Right lobe of liver (tissue), 6 donors: ENCODE data around the gene SPATS2. TPM values are rescaled to one million over a fixed set of nuclear protein-coding genes. Genes with fewer than 3 reads are reported as not detected.
A peak's percentile ranks its signal among the peaks of the same experiment; 100 is the strongest.

Source experiments
- ATAC-seq, 4 donors: fragments of 200-7000 bp; cut with Tn5 transposase; one replicate each; pipeline ENCODE4 v1.9.1; 2020; ENCODE audit warnings: mild to moderate bottlenecking in 4 of 4, moderate library complexity in 4 of 4
- DNase-seq, 3 donors: peaks; one replicate each; pipeline ENCODE4 v3.0.0-alpha.2; 2020
- H3K27ac ChIP-seq, 3 donors: fragments of 200-600 bp; one replicate each; pipeline ENCODE4 v1.8.0; 2022
- H3K27me3 ChIP-seq, 2 donors: fragments of 200-600 bp; one replicate each; pipeline ENCODE4 v1.8.0; 2022
- H3K36me3 ChIP-seq, 4 donors: fragments of 200-600 bp; sonication (generic) in 1 of 4; one replicate each; pipeline versions ENCODE4 v1.5.1 to v1.8.0; 2017 to 2022; ENCODE audit warnings: control low read depth in 1 of 4
- H3K4me1 ChIP-seq, 4 donors: fragments of 200-600 bp; sonication (generic) in 1 of 4; one replicate each; pipeline versions ENCODE4 v1.5.1 to v1.8.0; 2017 to 2022; ENCODE audit warnings: control low read depth in 1 of 4
- H3K4me3 ChIP-seq, 3 donors: fragments of 200-600 bp; one replicate each; pipeline ENCODE4 v1.8.0; 2022
- H3K9me3 ChIP-seq, 4 donors: fragments of 200-600 bp; sonication (generic) in 1 of 4; one replicate each; pipeline versions ENCODE4 v1.5.1 to v1.8.0; 2017 to 2022; ENCODE audit warnings: control low read depth in 1 of 4
- CTCF ChIP-seq, 4 donors: fragments of 200-600 bp in 3 of 4; fragments of 450-650 bp in 1 of 4; IDR thresholded peaks; one replicate each; pipeline versions ENCODE4 v1.5.1 to v1.8.0; 2016 to 2022; ENCODE audit warnings: antibody characterized with exemption in 4 of 4, mild to moderate bottlenecking in 2 of 4
- POLR2A ChIP-seq: fragments of 450-650 bp; IDR thresholded peaks from one replicate; pipeline ENCODE4 v1.6.1; 2017; ENCODE audit warnings: antibody characterized with exemption, mild to moderate bottlenecking
- WGBS: methylation state at CpG from one replicate; pipeline ENCODE4 v1.1.6; 2018; ENCODE audit warnings: low coverage, low lambda C conversion rate; ENCODE audit not compliant: insufficient coverage; ENCODE audit errors: missing lambda C conversion rate; 5-methylcytosine and 5-hydroxymethylcytosine counted together
- intact Hi-C, 2 donors: fragments of 100-400 bp; cut with DNase I; formaldehyde crosslinking; loops; one replicate each; pipeline versions ENCODE4 v1.11.2 to v1.14.1; 2022
- total RNA-seq, 6 experiments: library from RNA; depleted of rRNA in 2 of 6; stranded (reverse); fragments of >200 nt in 2 of 6; fragmentation: NEBNext Ultra II Directional in 3 of 6; extraction: Animal tissue kit (Norgen Biotek cat#: 25700) in 3 of 6; gene quantifications; one replicate each; pipeline versions ENCODE4 v1.1.0 to v1.2.4, GENCODE V29; 2016 to 2023
- donor health status: DM: no; HTN: yes; CAD: no.
- donor health status: DM: no; HTN: no; CAD: no.
- donor health status: DM: no; HTN: no; CAD: no.
- donor health status: DM: no; HTN: yes; CAD: no.
- donor health status: DM: no; HTN: yes; CAD: no.

SPATS2 gene
- total RNA-seq, 6 experiments from 2014 or later: 3.2 to 6.1 (median 4.4) TPM

DNA sequence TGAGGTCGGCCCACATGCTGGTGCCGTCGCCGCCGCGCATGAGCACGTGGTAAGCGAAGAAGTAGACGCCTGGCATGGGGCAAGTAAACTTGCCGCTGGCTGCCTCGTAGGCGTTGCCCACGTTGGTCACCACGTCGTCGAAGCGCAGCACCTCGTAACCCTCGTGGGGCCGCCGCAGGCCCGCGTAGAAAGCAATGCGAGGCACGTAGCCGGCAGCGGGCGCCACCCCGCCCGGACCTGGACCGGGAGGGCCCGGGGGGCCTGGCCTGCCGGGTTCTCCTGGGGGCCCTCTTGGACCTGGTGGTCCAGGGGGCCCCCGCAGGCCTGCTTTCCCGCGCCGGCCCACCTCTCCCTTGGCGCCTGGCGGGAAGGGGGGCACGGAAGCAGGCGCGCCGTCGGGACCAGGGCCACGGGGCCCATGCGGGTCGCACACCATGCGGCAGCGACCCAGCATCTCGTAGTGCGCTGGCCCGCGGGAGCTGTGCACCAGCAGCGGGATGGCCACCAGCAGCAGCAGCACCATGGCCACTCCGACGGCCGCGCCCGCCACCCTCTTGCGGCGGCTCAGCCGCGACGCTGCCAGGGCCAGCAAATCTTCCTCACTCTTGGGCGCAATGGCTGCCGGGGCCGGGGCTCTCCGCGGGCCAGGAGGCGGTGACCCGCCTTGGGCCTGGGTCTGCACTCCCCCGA, 31.2 kb upstream of the SPATS2 start:
- Histone ChIP-seq H3K9me3 (no peaks in the 10 kb centered on the region), H3K36me3 (no peaks in the 10 kb centered on the region), H3K4me1 (peaks cover 0 to 7% (median 0%) of the 10 kb centered on the region in 4 donors), H3K27ac (no peak overlapping the region), H3K4me3 (no peak overlapping the region), H3K27me3 (peaks cover 0 to 21% of the 10 kb centered on the region in 2 donors)
- TF ChIP-seq POLR2A (no peak), CTCF (IDR thresholded peaks at IDR 0.05) (no peak)
- no peak for ATAC-seq
- no CpG with 5 or more reads among the region's 72 CpGs for WGBS
- intact Hi-C loops: loop anchor here in 1 of 2 donors (10.0 kb wide), 1 partner anchor 179 kb away; no protein-coding TSS in a partner anchor
- no peak for DNase-seq

DNA sequence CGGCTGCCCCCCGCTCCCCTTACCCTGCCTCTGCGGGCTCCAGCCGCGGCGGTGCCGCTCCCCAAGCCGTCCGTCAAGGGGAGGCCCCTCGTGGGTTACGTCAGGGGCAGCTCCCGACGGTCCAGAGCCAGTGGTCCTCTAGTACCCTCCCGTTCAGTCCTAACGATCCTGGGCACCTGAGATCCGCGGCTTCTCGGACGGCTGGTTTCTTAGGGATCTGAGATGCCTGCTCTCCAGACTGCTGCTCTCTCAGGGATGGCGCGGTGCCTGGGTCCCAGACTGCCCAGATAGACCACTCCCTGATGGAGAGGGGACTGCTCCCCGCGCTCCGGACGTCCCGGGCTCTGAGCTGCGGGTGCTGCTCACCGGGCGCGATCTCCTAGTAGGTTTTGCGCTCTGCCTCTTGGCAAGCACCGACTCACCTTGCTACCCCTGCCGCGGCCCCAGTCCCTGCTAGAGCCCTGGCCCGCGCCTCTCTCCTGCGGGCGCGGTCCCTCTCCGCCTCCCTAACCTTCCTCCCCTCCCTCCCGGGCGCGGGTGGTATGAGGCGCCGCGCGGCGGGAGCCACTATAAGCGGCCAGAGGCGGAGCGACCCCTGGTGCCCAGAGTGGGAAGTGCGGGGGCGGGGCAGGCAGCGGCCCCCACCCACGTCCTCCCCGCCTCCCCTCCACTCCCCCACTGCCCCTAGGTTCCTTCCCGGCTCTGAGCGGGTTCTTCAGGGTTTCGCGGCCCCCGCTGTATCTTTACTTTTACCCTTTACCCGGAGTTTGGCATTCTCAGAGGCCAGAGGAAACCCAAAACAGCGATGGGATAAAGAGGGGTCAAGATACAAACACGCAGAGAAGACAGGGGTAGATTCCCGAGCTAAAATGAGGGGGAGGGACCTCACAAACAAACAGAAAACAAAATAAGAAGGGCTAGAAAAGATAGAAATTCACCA, 30.3 kb upstream of the SPATS2 start, which contains the start of gene C1QL4:
TSS of gene C1QL4 (minus strand) at position 544 of the 940 bp plus-strand sequence. CDS start 711 bp downstream, outside the sequence.
- intact Hi-C loops: loop anchor here in 1 of 2 donors (10.0 kb wide), 1 partner anchor 178 kb away; no protein-coding TSS in a partner anchor

GRCh38 chr12:49338830-49339463, 28.3 kb upstream of the SPATS2 start:
- TF ChIP-seq POLR2A: no peak
- TF ChIP-seq CTCF (IDR thresholded peaks at IDR 0.05): no peak
- intact Hi-C loops: loop anchor here in 1 of 2 donors (10.0 kb wide), 1 partner anchor 176 kb away; no protein-coding TSS in a partner anchor
- no peak overlapping the region for H3K27ac ChIP-seq
- ATAC-seq (no peak), DNase-seq (peak in 1 of 3 donors; percentile 23)
- H3K9me3 ChIP-seq: no peaks in the 10 kb centered on the region
- H3K4me1 ChIP-seq: peaks cover 0 to 19% (median 7%) of the 10 kb centered on the region in 4 donors
- H3K4me3 ChIP-seq: no peak overlapping the region
- WGBS: 60% methylated on average over 2 of the region's 6 CpGs
- H3K27me3 ChIP-seq: peaks cover 0 to 16% of the 10 kb centered on the region in 2 donors
- H3K36me3 ChIP-seq: no peaks in the 10 kb centered on the region

More for the DNA sequence above, 30.3 kb upstream of the SPATS2 start, which contains the start of gene C1QL4:
- peaks cover 0 to 21% of the 10 kb centered on the region in 2 donors for H3K27me3 ChIP-seq
- peak; percentile 92 to 98 (median 95) for ATAC-seq
- no peak within 1 kb of the TSS for H3K27ac ChIP-seq
- no peaks in the 10 kb centered on the region for H3K9me3 ChIP-seq
- H3K4me1 ChIP-seq: peaks cover 0 to 7% (median 0%) of the 10 kb centered on the region in 4 donors
- 1% methylated on average over 25 of the region's 65 CpGs for WGBS
- peak within 1 kb of the TSS in 2 of 3 donors; percentile 26 to 38 for H3K4me3 ChIP-seq
- peak; percentile 75 to 81 (median 81) for DNase-seq
- no peak for TF ChIP-seq POLR2A
- TF ChIP-seq CTCF (IDR thresholded peaks at IDR 0.05): peak; percentile 60 to 99 (median 98)
- no peaks in the 10 kb centered on the region for H3K36me3 ChIP-seq

DNA sequence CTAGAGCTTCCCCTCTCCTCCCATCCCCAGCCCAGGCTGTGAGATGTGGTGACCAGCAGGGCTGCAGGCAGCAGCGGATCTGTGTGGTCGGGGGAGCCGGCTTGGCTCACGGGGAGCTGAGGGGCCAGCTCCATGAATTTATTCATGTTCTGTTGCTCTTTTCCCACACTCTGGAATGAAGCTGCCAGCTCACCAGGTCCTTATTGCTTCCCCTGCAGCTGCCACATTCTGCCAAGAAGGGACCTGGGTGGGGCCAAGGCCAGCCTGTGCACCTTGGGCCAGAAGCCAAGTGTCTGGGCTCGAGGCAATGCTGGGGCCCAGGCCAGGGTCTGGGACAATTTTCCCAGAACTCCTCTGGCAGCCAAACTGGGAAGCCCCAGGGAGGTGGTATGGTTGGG, 27.8 kb upstream of the SPATS2 start:
- DNase-seq (peak in 1 of 3 donors; percentile 37), ATAC-seq (no peak)
- no peak for TF ChIP-seq POLR2A
- TF ChIP-seq CTCF (IDR thresholded peaks at IDR 0.05): no peak
- Histone ChIP-seq H3K4me3 (no peak overlapping the region), H3K4me1 (peaks cover 0 to 19% (median 7%) of the 10 kb centered on the region in 4 donors), H3K36me3 (no peaks in the 10 kb centered on the region), H3K27ac (no peak overlapping the region), H3K9me3 (no peaks in the 10 kb centered on the region), H3K27me3 (peaks cover 0 to 12% of the 10 kb centered on the region in 2 donors)
- intact Hi-C loops: loop anchor here in 1 of 2 donors (10.0 kb wide), 1 partner anchor 175 kb away; no protein-coding TSS in a partner anchor
- 57% methylated on average over 4 of the region's 5 CpGs for WGBS
